ENCODE results near the gene NTRK2.

Gene NTRK2

GRCh38 chr9:84669288-84670137 is at the start of gene NTRK2:
TSS of gene NTRK2 (plus strand) at chr9:84669729. CDS start at chr9:84670749, 1,020 bp downstream.
- peak within 1 kb of the TSS; percentile 18 for H3K27ac ChIP-seq (ENCODE audit: low read length)
- H3K9me3 ChIP-seq (ENCODE audit: control insufficient read depth in 2 of 2, low read length in 2 of 2): no peaks in the 10 kb centered on the region
- peaks cover 27% of the 10 kb centered on the region for H3K4me1 ChIP-seq (ENCODE audit: control insufficient read depth, insufficient read depth, low read length)
- peaks cover 7 to 15% of the 10 kb centered on the region in 2 donors for H3K27me3 ChIP-seq (ENCODE audit: control insufficient read depth in 1 of 2, insufficient read depth in 2 of 2, low read length in 2 of 2)
- H3K4me3 ChIP-seq (ENCODE audit: low read length in 2 of 2): peak within 1 kb of the TSS; percentile 81 to 82
- no peaks in the 10 kb centered on the region for H3K36me3 ChIP-seq (ENCODE audit: control insufficient read depth in 2 of 2, insufficient read depth in 2 of 2, low read length in 2 of 2)
- H3K9ac ChIP-seq (ENCODE audit: low read length in 2 of 2): peak within 1 kb of the TSS; percentile 36 to 40

GRCh38 chr9:84620338-84620737 is 49.2 kb upstream of the NTRK2 start:
- Histone ChIP-seq H3K27ac (ENCODE audit: low read length) (no peak overlapping the region), H3K9me3 (ENCODE audit: control insufficient read depth in 2 of 2, low read length in 2 of 2) (no peaks in the 10 kb centered on the region), H3K4me1 (ENCODE audit: control insufficient read depth, insufficient read depth, low read length) (no peaks in the 10 kb centered on the region), H3K9ac (ENCODE audit: low read length in 2 of 2) (no peak overlapping the region), H3K36me3 (ENCODE audit: control insufficient read depth in 2 of 2, insufficient read depth in 2 of 2, low read length in 2 of 2) (no peaks in the 10 kb centered on the region), H3K27me3 (ENCODE audit: control insufficient read depth in 1 of 2, insufficient read depth in 2 of 2, low read length in 2 of 2) (no peaks in the 10 kb centered on the region), H3K4me3 (ENCODE audit: low read length in 2 of 2) (no peak overlapping the region)

DNA sequence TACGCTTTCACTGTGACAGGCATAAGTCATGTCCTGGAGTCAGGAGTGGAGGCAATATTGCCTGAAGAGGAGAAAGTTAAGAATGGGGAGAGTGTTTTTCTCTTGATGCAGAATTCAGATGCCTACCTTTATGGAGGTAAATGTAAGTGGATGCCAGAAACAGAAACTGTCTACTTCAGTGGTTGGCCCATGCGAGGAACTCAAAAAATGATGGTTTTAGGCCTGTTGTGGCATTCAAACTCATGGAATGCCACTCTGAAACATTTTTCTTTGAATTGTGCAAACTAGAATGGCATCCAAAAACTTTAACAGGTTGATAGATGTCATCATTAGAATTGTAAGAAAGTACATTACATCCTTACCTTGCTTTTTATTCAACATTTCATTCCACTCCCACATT is 47.7 kb upstream of the NTRK2 start:
- Histone ChIP-seq H3K4me1 (ENCODE audit: control insufficient read depth, insufficient read depth, low read length) (no peaks in the 10 kb centered on the region), H3K27ac (ENCODE audit: low read length) (no peak overlapping the region), H3K27me3 (ENCODE audit: control insufficient read depth in 1 of 2, insufficient read depth in 2 of 2, low read length in 2 of 2) (no peaks in the 10 kb centered on the region), H3K9ac (ENCODE audit: low read length in 2 of 2) (no peak overlapping the region), H3K4me3 (ENCODE audit: low read length in 2 of 2) (no peak overlapping the region), H3K9me3 (ENCODE audit: control insufficient read depth in 2 of 2, low read length in 2 of 2) (no peaks in the 10 kb centered on the region), H3K36me3 (ENCODE audit: control insufficient read depth in 2 of 2, insufficient read depth in 2 of 2, low read length in 2 of 2) (no peaks in the 10 kb centered on the region)

DNA sequence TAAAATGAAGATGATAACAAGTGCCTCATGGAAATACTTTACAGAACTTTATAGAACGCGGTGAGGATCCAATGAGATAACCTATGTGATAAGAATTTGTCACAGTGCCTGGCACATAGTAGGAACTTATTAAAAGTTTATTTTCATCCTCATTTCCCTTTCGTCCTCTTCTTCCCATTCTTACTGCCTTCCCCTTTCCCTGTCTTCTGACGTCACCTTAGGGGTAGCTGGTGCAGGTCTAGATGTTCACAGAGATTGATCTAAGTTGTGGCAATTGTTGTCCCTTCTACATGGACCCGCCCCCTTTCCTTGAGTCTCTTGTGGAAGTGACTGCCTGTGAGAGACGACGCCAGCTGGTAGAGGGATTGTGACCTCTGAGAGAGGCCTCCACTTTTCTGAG is 46.5 kb upstream of the NTRK2 start:
- no peaks in the 10 kb centered on the region for H3K9me3 ChIP-seq (ENCODE audit: control insufficient read depth in 2 of 2, low read length in 2 of 2)
- H3K27me3 ChIP-seq (ENCODE audit: control insufficient read depth in 1 of 2, insufficient read depth in 2 of 2, low read length in 2 of 2): no peaks in the 10 kb centered on the region
- no peak overlapping the region for H3K4me3 ChIP-seq (ENCODE audit: low read length in 2 of 2)
- H3K9ac ChIP-seq (ENCODE audit: low read length in 2 of 2): no peak overlapping the region
- no peak overlapping the region for H3K27ac ChIP-seq (ENCODE audit: low read length)
- H3K36me3 ChIP-seq (ENCODE audit: control insufficient read depth in 2 of 2, insufficient read depth in 2 of 2, low read length in 2 of 2): no peaks in the 10 kb centered on the region
- H3K4me1 ChIP-seq (ENCODE audit: control insufficient read depth, insufficient read depth, low read length): no peaks in the 10 kb centered on the region

- no peak overlapping the region for H3K4me3 ChIP-seq (ENCODE audit: low read length in 2 of 2)
- no peaks in the 10 kb centered on the region for H3K4me1 ChIP-seq (ENCODE audit: control insufficient read depth, insufficient read depth, low read length)
Observed at GRCh38 chr9:84636436-84636835, 33.1 kb upstream of the NTRK2 start.

GRCh38 chr9:84642553-84643141 is 26.9 kb upstream of the NTRK2 start:
- no peak overlapping the region for H3K4me3 ChIP-seq (ENCODE audit: low read length in 2 of 2)
- no peak overlapping the region for H3K27ac ChIP-seq (ENCODE audit: low read length)
- no peaks in the 10 kb centered on the region for H3K4me1 ChIP-seq (ENCODE audit: control insufficient read depth, insufficient read depth, low read length)
- no peak overlapping the region for H3K9ac ChIP-seq (ENCODE audit: low read length in 2 of 2)
- H3K27me3 ChIP-seq (ENCODE audit: control insufficient read depth in 1 of 2, insufficient read depth in 2 of 2, low read length in 2 of 2): no peaks in the 10 kb centered on the region
- H3K9me3 ChIP-seq (ENCODE audit: control insufficient read depth in 2 of 2, low read length in 2 of 2): peaks cover 5 to 6% of the 10 kb centered on the region in 2 donors
- no peaks in the 10 kb centered on the region for H3K36me3 ChIP-seq (ENCODE audit: control insufficient read depth in 2 of 2, insufficient read depth in 2 of 2, low read length in 2 of 2)

More at GRCh38 chr9:84636436-84636835, 33.1 kb upstream of the NTRK2 start:
- Histone ChIP-seq H3K36me3 (ENCODE audit: control insufficient read depth in 2 of 2, insufficient read depth in 2 of 2, low read length in 2 of 2) (no peaks in the 10 kb centered on the region), H3K9ac (ENCODE audit: low read length in 2 of 2) (no peak overlapping the region), H3K27ac (ENCODE audit: low read length) (no peak overlapping the region), H3K27me3 (ENCODE audit: control insufficient read depth in 1 of 2, insufficient read depth in 2 of 2, low read length in 2 of 2) (no peaks in the 10 kb centered on the region), H3K9me3 (ENCODE audit: control insufficient read depth in 2 of 2, low read length in 2 of 2) (peaks cover 4 to 5% of the 10 kb centered on the region in 2 donors)

DNA sequence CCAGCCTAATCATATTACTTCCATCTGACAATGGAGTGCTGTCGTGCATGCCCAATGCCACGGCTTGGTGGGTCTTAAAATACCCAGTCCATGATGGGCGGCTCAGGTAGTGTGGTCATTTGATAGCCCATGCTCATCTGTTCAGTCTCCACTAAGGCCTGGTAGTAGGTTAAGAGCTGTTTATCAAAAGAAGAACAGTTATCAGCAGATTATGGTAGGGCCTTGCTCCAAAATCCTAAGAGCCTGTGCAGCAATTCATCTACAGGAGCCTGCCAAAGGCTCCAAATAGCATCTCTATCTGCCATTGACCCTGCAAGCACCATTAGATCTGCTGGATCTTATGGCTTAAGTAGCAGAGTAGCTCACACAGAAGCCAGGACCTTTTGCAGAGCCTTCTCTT is 21.8 kb upstream of the NTRK2 start:
- Histone ChIP-seq H3K36me3 (ENCODE audit: control insufficient read depth in 2 of 2, insufficient read depth in 2 of 2, low read length in 2 of 2) (no peaks in the 10 kb centered on the region), H3K27me3 (ENCODE audit: control insufficient read depth in 1 of 2, insufficient read depth in 2 of 2, low read length in 2 of 2) (no peaks in the 10 kb centered on the region), H3K9ac (ENCODE audit: low read length in 2 of 2) (no peak overlapping the region), H3K4me3 (ENCODE audit: low read length in 2 of 2) (no peak overlapping the region), H3K4me1 (ENCODE audit: control insufficient read depth, insufficient read depth, low read length) (no peaks in the 10 kb centered on the region), H3K9me3 (ENCODE audit: control insufficient read depth in 2 of 2, low read length in 2 of 2) (no peaks in the 10 kb centered on the region), H3K27ac (ENCODE audit: low read length) (no peak overlapping the region)

- Histone ChIP-seq H3K36me3 (ENCODE audit: control insufficient read depth in 2 of 2, insufficient read depth in 2 of 2, low read length in 2 of 2) (no peaks in the 10 kb centered on the region), H3K9ac (ENCODE audit: low read length in 2 of 2) (no peak overlapping the region), H3K27me3 (ENCODE audit: control insufficient read depth in 1 of 2, insufficient read depth in 2 of 2, low read length in 2 of 2) (no peaks in the 10 kb centered on the region), H3K27ac (ENCODE audit: low read length) (no peak overlapping the region), H3K4me3 (ENCODE audit: low read length in 2 of 2) (no peak overlapping the region), H3K4me1 (ENCODE audit: control insufficient read depth, insufficient read depth, low read length) (no peaks in the 10 kb centered on the region), H3K9me3 (ENCODE audit: control insufficient read depth in 2 of 2, low read length in 2 of 2) (no peaks in the 10 kb centered on the region)
Observed at GRCh38 chr9:84652496-84653120, 16.9 kb upstream of the NTRK2 start.

DNA sequence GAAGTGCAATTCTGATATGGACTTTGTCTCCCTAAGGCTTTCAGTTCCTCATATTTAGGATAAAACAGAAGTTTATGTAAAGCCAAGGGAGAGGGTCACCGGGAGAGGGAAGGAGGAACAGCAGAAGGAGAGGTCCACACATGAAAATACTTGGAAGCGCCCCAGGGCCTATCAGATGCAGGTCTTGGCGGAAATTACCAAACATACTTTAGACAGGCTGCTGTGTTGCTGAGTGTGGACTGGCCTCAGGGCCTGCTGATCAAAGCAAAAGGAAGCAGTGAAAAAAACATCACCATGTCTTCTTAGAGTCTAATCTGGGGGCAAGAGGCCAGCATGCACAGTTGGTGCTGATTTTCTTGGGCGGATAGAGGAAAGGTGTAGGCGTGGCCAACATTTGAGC is 14.1 kb upstream of the NTRK2 start:
- H3K9me3 ChIP-seq (ENCODE audit: control insufficient read depth in 2 of 2, low read length in 2 of 2): no peaks in the 10 kb centered on the region
- no peak overlapping the region for H3K27ac ChIP-seq (ENCODE audit: low read length)
- H3K9ac ChIP-seq (ENCODE audit: low read length in 2 of 2): no peak overlapping the region
- H3K27me3 ChIP-seq (ENCODE audit: control insufficient read depth in 1 of 2, insufficient read depth in 2 of 2, low read length in 2 of 2): no peaks in the 10 kb centered on the region
- no peaks in the 10 kb centered on the region for H3K36me3 ChIP-seq (ENCODE audit: control insufficient read depth in 2 of 2, insufficient read depth in 2 of 2, low read length in 2 of 2)
- no peaks in the 10 kb centered on the region for H3K4me1 ChIP-seq (ENCODE audit: control insufficient read depth, insufficient read depth, low read length)
- H3K4me3 ChIP-seq (ENCODE audit: low read length in 2 of 2): no peak overlapping the region

GRCh38 chr9:84659313-84659712 is 10.2 kb upstream of the NTRK2 start:
- Histone ChIP-seq H3K36me3 (ENCODE audit: control insufficient read depth in 2 of 2, insufficient read depth in 2 of 2, low read length in 2 of 2) (no peaks in the 10 kb centered on the region), H3K9ac (ENCODE audit: low read length in 2 of 2) (no peak overlapping the region), H3K27ac (ENCODE audit: low read length) (no peak overlapping the region), H3K27me3 (ENCODE audit: control insufficient read depth in 1 of 2, insufficient read depth in 2 of 2, low read length in 2 of 2) (no peaks in the 10 kb centered on the region), H3K4me3 (ENCODE audit: low read length in 2 of 2) (no peak overlapping the region), H3K9me3 (ENCODE audit: control insufficient read depth in 2 of 2, low read length in 2 of 2) (no peaks in the 10 kb centered on the region), H3K4me1 (ENCODE audit: control insufficient read depth, insufficient read depth, low read length) (no peaks in the 10 kb centered on the region)
